ENCODE measurements around the gene SLIT3. TPM values are rescaled to one million over a fixed set of nuclear protein-coding genes. Genes with fewer than 3 reads are reported as not detected.

Gene SLIT3
- total RNA-seq, 1 experiment from 2014 or later = not detected

DNA sequence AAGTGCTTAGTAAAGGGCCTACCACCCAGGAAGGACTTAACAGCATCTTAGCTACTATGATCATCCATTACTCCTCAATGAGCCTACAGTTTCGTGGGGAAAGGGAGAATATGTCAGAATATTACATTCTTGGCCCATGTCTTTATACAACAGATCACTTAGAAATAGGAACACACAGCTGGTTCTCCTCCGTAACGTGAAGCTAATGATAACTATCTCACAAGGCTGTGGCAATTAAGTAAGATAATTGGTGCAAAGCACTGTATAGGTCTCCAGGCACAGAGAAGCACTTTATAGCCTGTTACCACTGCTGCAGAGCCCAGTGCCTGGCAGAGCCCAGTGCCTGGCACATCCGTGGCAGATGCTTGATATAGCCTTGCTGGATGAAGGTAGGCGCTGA lies 347.6 kb downstream of the SLIT3 start:
- Histone ChIP-seq H3K79me2 (ENCODE audit: low read length) (no peaks in the 10 kb centered on the region), H3K27me3 (ENCODE audit: low read length) (no peaks in the 10 kb centered on the region), H3K4me1 (ENCODE audit: low read length) (no peaks in the 10 kb centered on the region), H3K36me3 (ENCODE audit: insufficient read depth, low read length) (no peaks in the 10 kb centered on the region), H2AFZ (ENCODE audit: low read length) (no peak overlapping the region), H4K20me1 (ENCODE audit: insufficient read depth, low read depth, low read length) (no peaks in the 10 kb centered on the region), H3K9me3 (ENCODE audit: low read length) (no peaks in the 10 kb centered on the region), H3K4me3 (ENCODE audit: low read length) (no peak overlapping the region), H3K9ac (ENCODE audit: low read length) (no peak overlapping the region), H3K27ac (ENCODE audit: low read length) (no peak overlapping the region), H3K9me2 (replicated peaks; ENCODE audit: insufficient read depth, low read length) (no peaks in the 10 kb centered on the region), H3K4me2 (ENCODE audit: low read depth, low read length, poor library complexity, severe bottlenecking) (no peak overlapping the region)
- DNase-seq = no peak

DNA sequence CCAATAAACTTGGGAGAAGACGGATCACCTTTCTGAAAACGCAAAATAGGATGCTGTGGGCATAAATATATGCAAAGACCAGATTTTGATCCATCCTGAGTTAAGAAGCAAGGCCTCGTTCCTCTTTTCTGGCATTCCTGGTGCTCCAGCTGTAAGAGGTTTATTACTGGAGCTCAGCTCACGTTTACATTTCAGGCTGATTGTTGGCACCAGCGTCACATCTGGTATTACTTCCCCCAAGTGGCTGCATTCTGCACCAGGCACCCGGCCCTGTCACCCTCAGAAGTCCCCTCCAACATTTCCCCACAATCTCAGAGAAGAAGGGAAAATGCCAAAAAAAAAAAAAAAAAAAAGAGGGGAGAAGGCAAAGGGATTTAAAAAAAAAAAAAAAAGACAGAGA lies 348.7 kb downstream of the SLIT3 start:
- Histone ChIP-seq H3K79me2 (ENCODE audit: low read length) (no peaks in the 10 kb centered on the region), H4K20me1 (ENCODE audit: insufficient read depth, low read depth, low read length) (no peaks in the 10 kb centered on the region), H3K4me2 (ENCODE audit: low read depth, low read length, poor library complexity, severe bottlenecking) (no peak overlapping the region), H3K27ac (ENCODE audit: low read length) (no peak overlapping the region), H3K4me1 (ENCODE audit: low read length) (no peaks in the 10 kb centered on the region), H3K9ac (ENCODE audit: low read length) (no peak overlapping the region), H3K4me3 (ENCODE audit: low read length) (no peak overlapping the region), H2AFZ (ENCODE audit: low read length) (no peak overlapping the region), H3K36me3 (ENCODE audit: insufficient read depth, low read length) (no peaks in the 10 kb centered on the region), H3K9me2 (replicated peaks; ENCODE audit: insufficient read depth, low read length) (no peaks in the 10 kb centered on the region), H3K9me3 (ENCODE audit: low read length) (no peaks in the 10 kb centered on the region), H3K27me3 (ENCODE audit: low read length) (no peaks in the 10 kb centered on the region)
- DNase-seq = no peak

DNA sequence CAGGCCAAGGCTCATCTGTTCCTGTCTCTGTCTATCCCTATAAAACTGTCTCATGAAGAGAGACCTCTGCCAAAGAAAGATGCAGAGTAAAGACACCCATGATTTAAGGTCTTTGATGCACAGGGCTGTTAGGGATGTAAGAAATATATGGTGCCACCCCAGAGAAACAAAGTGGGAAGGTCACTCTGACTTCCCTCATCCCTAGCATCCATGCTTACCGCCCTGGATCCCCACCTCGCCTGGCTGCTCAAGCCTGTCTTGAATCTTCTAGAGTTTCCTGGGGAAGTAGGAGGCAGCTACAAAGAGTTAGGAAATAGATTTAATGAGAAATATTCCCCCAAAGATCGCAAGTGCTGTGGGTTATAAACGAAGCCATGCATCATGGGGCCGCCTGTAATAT lies 349.2 kb downstream of the SLIT3 start:
- no peak overlapping the region for H3K9ac ChIP-seq (ENCODE audit: low read length)
- no peak overlapping the region for H3K4me3 ChIP-seq (ENCODE audit: low read length)
- H3K4me1 ChIP-seq (ENCODE audit: low read length) = no peaks in the 10 kb centered on the region
- H3K4me2 ChIP-seq (ENCODE audit: low read depth, low read length, poor library complexity, severe bottlenecking) = no peak overlapping the region
- H2AFZ ChIP-seq (ENCODE audit: low read length) = no peak overlapping the region
- no peak overlapping the region for H3K27ac ChIP-seq (ENCODE audit: low read length)
- H3K9me2 ChIP-seq (replicated peaks; ENCODE audit: insufficient read depth, low read length) = no peaks in the 10 kb centered on the region
- no peaks in the 10 kb centered on the region for H3K9me3 ChIP-seq (ENCODE audit: low read length)
- H4K20me1 ChIP-seq (ENCODE audit: insufficient read depth, low read depth, low read length) = no peaks in the 10 kb centered on the region
- no peaks in the 10 kb centered on the region for H3K36me3 ChIP-seq (ENCODE audit: insufficient read depth, low read length)
- DNase-seq = no peak
- H3K79me2 ChIP-seq (ENCODE audit: low read length) = no peaks in the 10 kb centered on the region
- H3K27me3 ChIP-seq (ENCODE audit: low read length) = no peaks in the 10 kb centered on the region

DNA sequence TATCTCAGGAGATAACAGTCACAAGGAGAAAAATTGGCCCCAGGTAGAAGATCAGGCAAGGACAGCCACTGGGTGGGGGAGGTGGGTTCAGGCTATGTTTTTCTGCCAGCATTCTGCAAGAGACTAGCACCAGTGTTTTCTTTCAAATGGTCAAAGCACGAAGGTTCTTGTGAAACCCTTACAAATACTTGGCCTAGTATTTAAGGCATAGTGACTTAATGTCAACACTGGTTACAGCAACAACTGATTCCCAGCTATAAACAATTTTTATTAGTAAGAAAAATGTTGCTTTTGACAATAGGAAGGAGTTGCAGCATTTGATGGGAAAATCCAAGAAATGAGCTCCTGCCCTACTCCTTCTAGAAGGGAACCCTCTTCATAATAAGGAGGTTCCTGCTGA lies 349.6 kb downstream of the SLIT3 start:
- no peaks in the 10 kb centered on the region for H3K4me1 ChIP-seq (ENCODE audit: low read length)
- H3K79me2 ChIP-seq (ENCODE audit: low read length) = no peaks in the 10 kb centered on the region

DNA sequence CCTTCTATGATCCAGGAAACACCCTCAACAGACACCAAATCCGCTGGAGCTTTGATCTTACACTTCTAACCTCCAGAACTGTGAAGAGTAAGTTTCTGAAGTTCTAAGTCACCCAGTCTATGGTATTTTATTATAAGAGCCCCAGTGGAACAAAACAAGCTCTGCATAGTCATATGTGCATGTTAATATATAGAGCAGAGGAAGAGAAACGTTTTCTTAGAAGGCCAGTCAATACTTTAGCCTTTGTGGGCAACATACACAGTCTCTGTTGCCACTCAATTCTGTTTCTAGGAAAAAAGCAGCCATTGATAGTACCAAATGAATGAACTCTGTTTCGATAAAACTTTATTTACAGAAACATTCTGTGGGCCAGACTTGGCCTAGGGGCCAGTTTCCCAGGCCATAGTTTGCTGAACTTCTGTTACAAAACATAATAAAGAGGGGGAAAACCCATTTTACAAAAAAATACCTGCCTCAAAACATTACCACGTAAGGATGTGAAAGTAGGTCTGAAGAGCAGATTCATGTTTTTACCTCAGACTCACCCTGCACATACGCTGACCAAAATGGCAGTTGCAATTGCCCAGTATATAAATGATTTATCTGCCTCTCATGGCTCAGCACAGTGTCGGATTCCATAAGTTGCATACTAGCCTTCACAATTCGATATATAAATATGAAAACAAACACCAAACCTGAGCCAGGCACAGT lies 350.5 kb downstream of the SLIT3 start:
- no peak overlapping the region for H3K27ac ChIP-seq (ENCODE audit: low read length)
- H3K4me3 ChIP-seq (ENCODE audit: low read length) = no peak overlapping the region
- no peaks in the 10 kb centered on the region for H3K9me3 ChIP-seq (ENCODE audit: low read length)
- no peaks in the 10 kb centered on the region for H3K4me1 ChIP-seq (ENCODE audit: low read length)
- H3K4me2 ChIP-seq (ENCODE audit: low read depth, low read length, poor library complexity, severe bottlenecking) = no peak overlapping the region
- no peaks in the 10 kb centered on the region for H4K20me1 ChIP-seq (ENCODE audit: insufficient read depth, low read depth, low read length)
- H3K36me3 ChIP-seq (ENCODE audit: insufficient read depth, low read length) = no peaks in the 10 kb centered on the region
- H3K9ac ChIP-seq (ENCODE audit: low read length) = no peak overlapping the region
- H3K9me2 ChIP-seq (replicated peaks; ENCODE audit: insufficient read depth, low read length) = no peaks in the 10 kb centered on the region
- no peak overlapping the region for H2AFZ ChIP-seq (ENCODE audit: low read length)
- H3K27me3 ChIP-seq (ENCODE audit: low read length) = no peaks in the 10 kb centered on the region
- no peak for DNase-seq
- H3K79me2 ChIP-seq (ENCODE audit: low read length) = no peaks in the 10 kb centered on the region

More for the DNA sequence above, 349.6 kb downstream of the SLIT3 start:
- no peak overlapping the region for H3K4me3 ChIP-seq (ENCODE audit: low read length)
- H4K20me1 ChIP-seq (ENCODE audit: insufficient read depth, low read depth, low read length) = no peaks in the 10 kb centered on the region
- no peak overlapping the region for H3K27ac ChIP-seq (ENCODE audit: low read length)
- no peaks in the 10 kb centered on the region for H3K9me3 ChIP-seq (ENCODE audit: low read length)
- no peaks in the 10 kb centered on the region for H3K9me2 ChIP-seq (replicated peaks; ENCODE audit: insufficient read depth, low read length)
- H3K4me2 ChIP-seq (ENCODE audit: low read depth, low read length, poor library complexity, severe bottlenecking) = no peak overlapping the region
- H3K36me3 ChIP-seq (ENCODE audit: insufficient read depth, low read length) = no peaks in the 10 kb centered on the region
- H3K9ac ChIP-seq (ENCODE audit: low read length) = no peak overlapping the region
- no peaks in the 10 kb centered on the region for H3K27me3 ChIP-seq (ENCODE audit: low read length)
- no peak overlapping the region for H2AFZ ChIP-seq (ENCODE audit: low read length)
- no peak for DNase-seq

DNA sequence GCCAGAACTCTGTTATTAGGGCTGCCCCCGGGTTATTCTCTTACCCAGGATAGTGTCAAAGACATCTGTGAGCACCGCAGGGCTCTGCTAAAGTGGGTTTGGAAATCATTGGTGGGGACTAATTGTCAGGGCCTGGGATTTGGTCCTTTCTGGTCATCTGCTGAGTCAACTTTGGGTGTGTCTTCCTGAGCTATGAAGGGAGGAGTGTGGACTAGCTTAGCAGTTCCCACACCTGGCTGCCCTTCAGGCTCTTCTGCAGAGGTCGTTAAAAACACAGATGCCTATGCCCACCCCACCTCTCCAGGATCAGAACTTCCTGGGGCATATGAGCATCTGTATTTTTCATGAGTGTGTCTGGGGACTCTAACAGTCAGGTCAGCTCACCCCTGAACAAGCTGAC lies 352.2 kb downstream of the SLIT3 start:
- DNase-seq = no peak
- no peaks in the 10 kb centered on the region for H3K27me3 ChIP-seq (ENCODE audit: low read length)
- H3K9ac ChIP-seq (ENCODE audit: low read length) = no peak overlapping the region
- peaks cover 6% of the 10 kb centered on the region; the same call in 1 of the 2 replicates for H3K4me1 ChIP-seq (ENCODE audit: low read length)
- H3K36me3 ChIP-seq (ENCODE audit: insufficient read depth, low read length) = no peaks in the 10 kb centered on the region
- H3K4me3 ChIP-seq (ENCODE audit: low read length) = no peak overlapping the region
- no peak overlapping the region for H3K4me2 ChIP-seq (ENCODE audit: low read depth, low read length, poor library complexity, severe bottlenecking)
- no peaks in the 10 kb centered on the region for H3K79me2 ChIP-seq (ENCODE audit: low read length)
- no peak overlapping the region for H3K27ac ChIP-seq (ENCODE audit: low read length)
- no peaks in the 10 kb centered on the region for H3K9me2 ChIP-seq (replicated peaks; ENCODE audit: insufficient read depth, low read length)
- H3K9me3 ChIP-seq (ENCODE audit: low read length) = no peaks in the 10 kb centered on the region
- H2AFZ ChIP-seq (ENCODE audit: low read length) = no peak overlapping the region
- no peaks in the 10 kb centered on the region for H4K20me1 ChIP-seq (ENCODE audit: insufficient read depth, low read depth, low read length)

DNA sequence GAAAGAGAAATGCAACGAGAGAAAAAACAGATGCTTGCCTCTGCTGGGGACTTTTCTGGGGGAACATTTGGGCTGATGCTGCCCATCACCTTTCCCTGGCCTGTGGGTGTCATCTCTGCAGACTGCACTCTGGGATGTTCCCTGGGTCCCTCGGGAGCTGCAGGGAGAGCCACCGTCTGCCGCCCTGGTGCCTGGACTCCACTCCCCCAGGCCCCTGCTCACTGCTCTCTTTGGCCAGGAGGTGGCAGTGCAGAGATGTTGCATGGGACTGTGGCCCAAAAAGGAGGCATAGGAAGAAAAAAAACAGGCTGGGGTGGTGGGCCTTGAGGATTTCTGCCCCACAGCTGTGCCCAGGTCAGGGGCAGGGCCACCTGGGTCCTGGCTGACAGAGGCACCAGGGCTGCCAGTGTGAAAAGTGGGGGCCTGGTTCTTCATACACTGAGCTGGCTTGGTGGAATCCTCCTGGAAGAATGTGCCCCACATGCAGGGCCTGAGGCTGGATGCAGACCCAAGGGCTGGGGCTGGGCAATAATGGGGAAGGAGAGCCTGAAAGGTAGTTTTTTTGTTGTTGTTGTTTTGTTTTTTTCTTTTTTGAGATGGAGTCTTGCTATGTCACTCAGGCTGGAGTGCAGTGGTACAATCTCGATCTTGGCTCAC lies 353.6 kb downstream of the SLIT3 start:
- Histone ChIP-seq H3K9ac (ENCODE audit: low read length) (no peak overlapping the region), H2AFZ (ENCODE audit: low read length) (no peak overlapping the region), H4K20me1 (ENCODE audit: insufficient read depth, low read depth, low read length) (no peaks in the 10 kb centered on the region), H3K27me3 (ENCODE audit: low read length) (no peaks in the 10 kb centered on the region), H3K4me1 (ENCODE audit: low read length) (peaks cover 7% of the 10 kb centered on the region), H3K9me3 (ENCODE audit: low read length) (no peaks in the 10 kb centered on the region), H3K9me2 (replicated peaks; ENCODE audit: insufficient read depth, low read length) (no peaks in the 10 kb centered on the region), H3K79me2 (ENCODE audit: low read length) (no peaks in the 10 kb centered on the region), H3K4me2 (ENCODE audit: low read depth, low read length, poor library complexity, severe bottlenecking) (no peak overlapping the region), H3K4me3 (ENCODE audit: low read length) (no peak overlapping the region), H3K27ac (ENCODE audit: low read length) (no peak overlapping the region), H3K36me3 (ENCODE audit: insufficient read depth, low read length) (no peaks in the 10 kb centered on the region)
- DNase-seq = peak; percentile 75

DNA sequence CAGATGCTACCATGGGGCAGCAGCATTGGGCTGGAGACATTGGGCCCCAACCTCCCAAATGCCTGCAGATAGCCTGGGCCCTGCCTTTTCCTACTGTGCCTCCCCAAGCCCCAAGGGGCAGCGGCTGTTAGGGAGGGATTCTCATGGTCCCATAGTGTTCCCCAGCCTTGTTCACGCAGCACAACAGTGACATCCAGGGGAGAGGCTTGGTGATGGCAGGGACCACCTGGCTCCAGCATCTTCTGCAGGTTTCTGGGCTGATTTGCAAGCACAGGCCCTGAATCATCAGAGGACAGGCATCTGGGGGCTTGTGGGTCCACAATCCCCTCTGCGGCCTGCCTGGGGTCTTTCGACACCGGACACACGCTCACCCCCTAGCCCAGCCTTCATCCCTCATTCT lies 354.6 kb downstream of the SLIT3 start:
- Histone ChIP-seq H3K4me2 (ENCODE audit: low read depth, low read length, poor library complexity, severe bottlenecking) (no peak overlapping the region), H4K20me1 (ENCODE audit: insufficient read depth, low read depth, low read length) (no peaks in the 10 kb centered on the region), H2AFZ (ENCODE audit: low read length) (no peak overlapping the region), H3K4me1 (ENCODE audit: low read length) (peaks cover 9% of the 10 kb centered on the region), H3K27me3 (ENCODE audit: low read length) (no peaks in the 10 kb centered on the region), H3K27ac (ENCODE audit: low read length) (no peak overlapping the region), H3K4me3 (ENCODE audit: low read length) (no peak overlapping the region), H3K9me3 (ENCODE audit: low read length) (no peaks in the 10 kb centered on the region), H3K36me3 (ENCODE audit: insufficient read depth, low read length) (no peaks in the 10 kb centered on the region), H3K9me2 (replicated peaks; ENCODE audit: insufficient read depth, low read length) (no peaks in the 10 kb centered on the region), H3K79me2 (ENCODE audit: low read length) (no peaks in the 10 kb centered on the region), H3K9ac (ENCODE audit: low read length) (no peak overlapping the region)
- peak; percentile 64 for DNase-seq

Measured in Karpas-422 (cell line).